Retinal pigment epithelial cell (primary cell): ENCODE measurements around the gene KRTAP19-1.

Experiments
- DNase-seq: peaks from one replicate; pipeline ENCODE4 v3.0.0-alpha.2; 2010; ENCODE audit warnings: low read depth
- H3K4me3 ChIP-seq: 2 replicates; pipeline ENCODE4 v1.5.1; 2011; ENCODE audit warnings: mild to moderate bottlenecking, low read length, control low read depth, moderate library complexity
- TF ChIP-seq, protein P1 (sequence below): conservative IDR thresholded peaks from 2 replicates; pipeline ENCODE4 v1.5.1; 2011; ENCODE audit warnings: low read depth, low read length, control low read depth, inconsistent platforms

The KRTAP19-1 gene

DNA sequence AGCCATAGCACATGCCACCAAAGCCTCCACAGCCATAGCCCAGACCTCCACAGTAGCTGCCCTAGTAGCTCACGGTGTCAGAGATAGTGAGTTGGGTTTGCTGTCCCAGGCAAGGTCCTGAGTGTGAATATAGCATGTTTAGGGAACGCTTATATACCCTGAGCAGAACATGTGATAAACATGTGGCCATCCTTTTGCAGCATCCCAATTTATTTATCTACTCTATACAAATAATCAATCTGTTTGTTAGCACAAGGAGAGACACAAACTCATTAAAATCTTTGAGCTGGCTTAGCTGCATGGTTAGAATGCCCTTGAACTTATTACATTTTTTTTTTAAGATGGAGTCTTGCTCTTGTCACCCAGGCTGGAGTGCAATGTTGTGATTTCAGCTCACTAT is 7.2 kb upstream of the KRTAP19-1 start, which contains the start of gene KRTAP19-2:
KRTAP19-2 (minus strand) TSS at position 101 of the 400 bp plus-strand sequence; CDS start at position 13, 88 bp downstream.
- DNase-seq: no peak
- no peak within 1 kb of the TSS for H3K4me3 ChIP-seq
- TF ChIP-seq, protein P1, sequence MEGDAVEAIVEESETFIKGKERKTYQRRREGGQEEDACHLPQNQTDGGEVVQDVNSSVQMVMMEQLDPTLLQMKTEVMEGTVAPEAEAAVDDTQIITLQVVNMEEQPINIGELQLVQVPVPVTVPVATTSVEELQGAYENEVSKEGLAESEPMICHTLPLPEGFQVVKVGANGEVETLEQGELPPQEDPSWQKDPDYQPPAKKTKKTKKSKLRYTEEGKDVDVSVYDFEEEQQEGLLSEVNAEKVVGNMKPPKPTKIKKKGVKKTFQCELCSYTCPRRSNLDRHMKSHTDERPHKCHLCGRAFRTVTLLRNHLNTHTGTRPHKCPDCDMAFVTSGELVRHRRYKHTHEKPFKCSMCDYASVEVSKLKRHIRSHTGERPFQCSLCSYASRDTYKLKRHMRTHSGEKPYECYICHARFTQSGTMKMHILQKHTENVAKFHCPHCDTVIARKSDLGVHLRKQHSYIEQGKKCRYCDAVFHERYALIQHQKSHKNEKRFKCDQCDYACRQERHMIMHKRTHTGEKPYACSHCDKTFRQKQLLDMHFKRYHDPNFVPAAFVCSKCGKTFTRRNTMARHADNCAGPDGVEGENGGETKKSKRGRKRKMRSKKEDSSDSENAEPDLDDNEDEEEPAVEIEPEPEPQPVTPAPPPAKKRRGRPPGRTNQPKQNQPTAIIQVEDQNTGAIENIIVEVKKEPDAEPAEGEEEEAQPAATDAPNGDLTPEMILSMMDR: no peak

DNA sequence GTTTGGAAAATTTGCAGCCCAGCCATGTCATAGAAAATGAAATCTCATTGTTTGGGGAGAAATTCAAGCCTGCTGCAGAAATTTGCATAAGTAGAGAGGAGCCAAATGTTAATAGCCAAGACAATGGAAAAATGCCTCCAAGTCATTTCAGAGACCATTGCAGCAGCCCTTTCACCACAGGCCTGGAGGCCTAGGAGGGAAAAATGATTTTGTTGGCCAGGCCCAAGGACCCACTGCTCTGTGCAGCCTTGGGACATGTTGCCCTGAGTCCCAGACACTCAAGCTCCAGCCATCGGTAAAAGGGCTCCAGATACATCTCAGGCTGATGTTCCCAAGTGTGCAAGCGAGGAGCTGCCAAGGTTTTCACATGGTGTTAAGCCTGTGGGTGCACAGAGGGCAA is 6.0 kb upstream of the KRTAP19-1 start:
- TF ChIP-seq, protein P1: no peak
- H3K4me3 ChIP-seq: no peak overlapping the region
- no peak for DNase-seq

DNA sequence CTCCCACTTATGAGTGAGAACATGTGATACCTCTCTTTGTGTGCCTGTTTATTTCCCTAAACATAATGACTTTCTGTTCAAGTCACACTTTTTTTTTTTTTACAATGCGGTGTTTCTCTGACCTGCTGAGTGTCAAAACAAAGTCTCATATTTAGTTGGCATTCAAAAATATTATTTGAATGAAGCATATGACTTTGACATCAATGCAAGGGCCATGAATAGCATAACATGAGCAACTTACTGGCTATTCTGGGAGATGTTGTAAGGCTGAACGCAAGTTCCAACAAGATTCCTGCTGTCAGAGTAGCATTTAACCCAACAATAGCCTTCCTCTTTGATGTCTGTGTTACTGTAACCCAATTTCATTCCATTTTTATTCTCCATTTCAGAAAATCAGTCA is 2.0 kb upstream of the KRTAP19-1 start:
- H3K4me3 ChIP-seq: no peak overlapping the region
- TF ChIP-seq, protein P1: no peak
- no peak for DNase-seq

DNA sequence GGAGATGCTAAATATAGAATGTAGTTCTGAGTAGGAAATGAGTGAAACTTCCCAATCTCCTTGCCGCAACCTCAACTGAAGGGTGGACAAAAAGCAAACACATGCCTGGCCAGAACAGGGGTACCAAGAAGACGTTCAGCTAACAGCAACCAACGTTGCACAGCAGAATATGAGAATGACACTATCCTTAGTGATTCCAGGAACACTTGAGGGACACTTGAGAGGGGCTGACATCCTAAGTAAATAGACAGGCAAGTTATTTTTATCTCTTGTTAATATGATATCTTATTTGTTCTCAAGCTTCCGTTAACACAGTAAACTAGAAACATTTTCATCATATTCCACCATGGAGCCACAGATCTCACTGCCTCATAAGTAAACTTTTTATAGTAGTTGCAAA is 908 bp downstream of the KRTAP19-1 start:
- TF ChIP-seq, protein P1: no peak

DNA sequence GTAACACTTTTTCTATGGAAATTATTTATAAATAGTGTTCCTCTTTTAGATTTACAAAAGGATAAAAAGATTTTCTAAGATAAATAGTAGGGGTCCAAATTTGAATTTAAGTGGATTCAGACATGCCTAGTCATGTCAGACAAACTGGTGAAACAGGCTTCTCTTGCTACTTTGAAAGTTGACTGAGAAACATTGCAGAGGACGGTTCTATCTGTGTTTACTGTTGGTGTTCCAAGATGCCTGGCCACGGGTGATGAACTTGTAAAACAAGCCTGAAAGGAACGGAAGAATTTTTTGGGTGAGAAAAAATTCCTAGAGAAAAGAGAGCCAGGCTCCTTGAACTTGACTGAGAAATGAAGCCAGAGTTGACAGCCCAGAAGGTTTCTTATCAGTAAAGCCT is 2.2 kb downstream of the KRTAP19-1 start:
- no peak for DNase-seq
- TF ChIP-seq, protein P1: no peak

More for the DNA sequence above, 908 bp downstream of the KRTAP19-1 start:
- H3K4me3 ChIP-seq: no peak overlapping the region
- no peak for DNase-seq

DNA sequence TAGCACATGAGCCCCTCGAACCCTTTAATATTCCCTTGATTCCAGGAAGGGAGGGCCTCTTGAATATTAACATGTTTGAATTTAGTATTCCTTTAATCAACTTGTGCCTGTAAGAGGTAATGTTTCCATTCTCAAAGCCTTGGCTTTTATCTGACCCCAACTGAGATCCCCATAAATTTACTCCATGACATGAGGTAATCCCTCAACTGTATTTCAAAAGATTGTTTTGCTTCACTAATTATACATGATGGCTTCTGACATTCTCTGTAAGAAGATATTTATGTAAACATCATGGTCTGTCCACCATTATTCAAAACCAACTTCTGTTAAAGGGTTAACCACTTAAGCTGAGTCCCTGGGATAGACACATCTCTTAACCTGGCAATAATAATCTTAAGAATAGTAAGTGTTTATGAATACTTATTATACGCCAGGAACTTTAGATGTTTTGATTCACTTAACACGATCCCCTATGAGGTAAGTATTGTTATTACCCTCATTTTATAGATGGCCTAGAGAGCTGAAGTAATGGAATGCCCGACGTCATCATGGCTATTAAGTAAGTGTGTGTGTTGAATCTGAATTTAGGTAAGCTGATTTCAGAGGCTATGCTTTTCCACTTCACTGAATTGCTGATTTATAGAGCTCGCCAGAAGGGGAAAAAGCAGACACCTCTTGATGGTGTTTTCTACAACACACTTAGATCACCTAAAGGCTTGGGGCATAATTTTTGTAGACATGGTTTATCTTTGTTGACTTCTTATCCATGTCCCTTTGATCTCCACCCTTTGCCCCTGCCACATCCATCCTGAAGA is 11.1 kb downstream of the KRTAP19-1 start:
- H3K4me3 ChIP-seq: no peak overlapping the region
- TF ChIP-seq, protein P1: no peak
- DNase-seq: no peak

More for the DNA sequence above, 2.2 kb downstream of the KRTAP19-1 start:
- H3K4me3 ChIP-seq: no peak overlapping the region

DNA sequence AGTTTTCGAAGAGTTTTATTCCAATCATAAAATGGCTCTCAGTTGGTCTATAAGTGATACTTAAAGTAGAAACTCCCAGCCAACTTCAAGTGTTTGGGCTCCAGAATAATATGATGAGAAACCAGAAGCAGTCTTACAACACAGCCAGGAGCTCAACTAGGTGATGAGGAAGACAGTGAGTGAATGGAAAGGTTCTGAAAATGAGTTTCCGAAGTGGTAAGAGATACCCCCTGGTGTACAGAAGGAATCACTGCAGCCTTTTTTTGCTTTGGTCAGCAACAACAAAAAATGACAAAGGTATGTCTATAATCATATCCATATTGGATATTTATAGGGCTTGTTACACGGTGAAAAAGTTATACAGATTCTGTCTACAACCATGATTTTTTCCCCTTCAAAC is 16.5 kb downstream of the KRTAP19-1 start:
- DNase-seq: no peak
- TF ChIP-seq, protein P1: peak; percentile 38
- H3K4me3 ChIP-seq: no peak overlapping the region
